HepG2 (cell line): ENCODE measurements around the gene KRCC1. TPM values are rescaled to one million over a fixed set of nuclear protein-coding genes. Genes with fewer than 3 reads are reported as not detected.
A peak's percentile ranks its signal among the peaks of the same experiment; 100 is the strongest.

Source experiments
- ATAC-seq: fragments of 200-7000 bp; cut with Tn5 transposase; 3 replicates; pipeline ENCODE4 v1.9.1; 2020; ENCODE audit warnings: mild to moderate bottlenecking, moderate library complexity
- BruUV-seq: library from RNA; stranded (reverse); fragments of 400-500 nt; replicated peaks from 2 replicates; lab custom pipeline; 2021; lab: Mats Ljungman, UMichigan
- CTCF ChIA-PET: fragments of 300-600 bp; formaldehyde crosslinking; extraction: SDS; loops from one replicate; lab custom pipeline; 2021; ENCODE audit warnings: low total read pairs, inconsistent platforms, low intra/inter-chr PET ratio; lab: Yijun Ruan, JAX
- POLR2A ChIA-PET: fragments of 350-600 bp; sonication (Branson Sonifier 250); formaldehyde crosslinking; loops from one replicate; lab custom pipeline; 2020; ENCODE audit warnings: antibody characterized with exemption, inconsistent platforms; lab: Yijun Ruan, JAX
- DNase-seq: peaks from one replicate; pipeline ENCODE4 v3.0.0-alpha.2; 2015; ENCODE audit warnings: low spot score
- FAIRE-seq: peaks from 3 replicates; lab custom pipeline; 2011; peaks lifted over from hg19 to GRCh38; lab: Jason Lieb, UNC
- H2AFZ ChIP-seq: one replicate; pipeline ENCODE4 v1.6.1; 2011; ENCODE audit warnings: low read length, inconsistent platforms
- H3K27ac ChIP-seq: fragments of 300-600 bp; 3 replicates; pipeline ENCODE4 v1.8.0; 2011; ENCODE audit warnings: mixed run types, mild to moderate bottlenecking, mixed read lengths, low read length, inconsistent platforms; ENCODE audit not compliant: insufficient read depth; ENCODE audit errors: extremely low read length
- H3K27me3 ChIP-seq, 2 experiments: fragments of 200-600 bp in 1 of 2; 2 replicates in 1 of 2; 3 replicates in 1 of 2; pipeline versions ENCODE4 v1.6.0 to v1.8.0; 2011; ENCODE audit warnings: low read length in 2 of 2, mild to moderate bottlenecking in 2 of 2, moderate library complexity in 2 of 2, inconsistent platforms in 1 of 2; ENCODE audit not compliant: insufficient read depth in 2 of 2, control insufficient read depth in 1 of 2
- H3K36me3 ChIP-seq, 2 experiments: fragments of 200-600 bp in 1 of 2; replicated peaks in 1 of 2; 2 replicates in 1 of 2; 3 replicates in 1 of 2; pipeline versions ENCODE4 v1.5.1 to v1.8.0; 2011; ENCODE audit warnings: low read length in 2 of 2, inconsistent platforms in 1 of 2; ENCODE audit not compliant: insufficient read depth in 2 of 2, control insufficient read depth in 1 of 2
- H3K4me1 ChIP-seq: 2 replicates; pipeline ENCODE4 v1.5.1; 2012; ENCODE audit warnings: low read length, inconsistent platforms; ENCODE audit not compliant: insufficient read depth
- H3K4me2 ChIP-seq: 2 replicates; pipeline ENCODE4 v1.6.0; 2011; ENCODE audit warnings: low read depth, low read length, inconsistent platforms
- H3K4me3 ChIP-seq, 3 experiments: fragments of 200-600 bp in 1 of 3; sonication (generic), shearing (Covaris generic) in 1 of 3; replicated peaks in 1 of 3; 2 replicates each; pipeline ENCODE4 v1.5.1; 2011 to 2016; ENCODE audit warnings: low read length in 3 of 3, inconsistent platforms in 2 of 3, low read depth in 2 of 3, mild to moderate bottlenecking in 2 of 3, control low read depth in 1 of 3, mixed read lengths in 1 of 3; ENCODE audit not compliant: insufficient read depth in 1 of 3
- H3K79me2 ChIP-seq: one replicate; pipeline ENCODE4 v1.6.1; 2011; ENCODE audit warnings: low read length, inconsistent platforms; ENCODE audit not compliant: insufficient read depth
- H3K9ac ChIP-seq: 2 replicates; pipeline ENCODE4 v1.6.0; 2011; ENCODE audit warnings: mild to moderate bottlenecking, low read depth, low read length, inconsistent platforms; ENCODE audit not compliant: insufficient read depth
- H3K9me3 ChIP-seq: 2 replicates; pipeline ENCODE4 v1.5.1; 2012; ENCODE audit warnings: mild to moderate bottlenecking, low read length
- H4K20me1 ChIP-seq: 2 replicates; pipeline ENCODE4 v1.6.0; 2011; ENCODE audit warnings: inconsistent platforms, mild to moderate bottlenecking, low read length, moderate library complexity; ENCODE audit not compliant: insufficient read depth
- BHLHE40 ChIP-seq: IDR thresholded peaks from 2 replicates; pipeline ENCODE4 v1.6.1; 2011; ENCODE audit warnings: low read length, improper control_type of control experiment
- ESRRA ChIP-seq: sonication (generic); formaldehyde crosslinking; IDR thresholded peaks from 2 replicates; pipeline ENCODE4 v1.5.1; 2020; ENCODE audit warnings: mild to moderate bottlenecking, low read depth, missing genetic modification reagents
- HMG20A ChIP-seq: IDR thresholded peaks from 2 replicates; pipeline ENCODE4 v1.6.1; 2016; ENCODE audit warnings: borderline replicate concordance
- MAFF ChIP-seq: IDR thresholded peaks from 2 replicates; pipeline ENCODE4 v1.6.1; 2011; ENCODE audit warnings: low read depth, low read length, improper control_type of control experiment
- PAWR ChIP-seq: sonication (generic); formaldehyde crosslinking; IDR thresholded peaks from 2 replicates; pipeline ENCODE4 v1.4.0; 2020; ENCODE audit warnings: missing genetic modification reagents, mild to moderate bottlenecking, borderline replicate concordance
- POLR2A ChIP-seq, 2 experiments: IDR thresholded peaks; 2 replicates each; pipeline ENCODE4 v1.6.1; 2011; ENCODE audit warnings: low read depth in 2 of 2, low read length in 2 of 2, mild to moderate bottlenecking in 1 of 2, moderate library complexity in 1 of 2; ENCODE audit not compliant: insufficient read depth in 1 of 2
- POLR2AphosphoS5 ChIP-seq: IDR thresholded peaks from 2 replicates; pipeline ENCODE4 v1.6.1; 2012; ENCODE audit warnings: low read depth, low read length
- POLR2G ChIP-seq: fragments of 200-400 bp; formaldehyde crosslinking; IDR thresholded peaks from 2 replicates; pipeline ENCODE4 v1.6.1; 2018; ENCODE audit warnings: mild to moderate bottlenecking, low read depth, low read length, moderate library complexity
- RBM22 ChIP-seq: fragments of 200-400 bp; formaldehyde crosslinking; optimal IDR thresholded peaks from 2 replicates; pipeline ENCODE3; 2017; ENCODE audit warnings: mild to moderate bottlenecking, low read length, moderate library complexity
- SP140L ChIP-seq: sonication (generic); formaldehyde crosslinking; IDR thresholded peaks from 2 replicates; pipeline ENCODE4 v1.4.0; 2020; ENCODE audit warnings: missing genetic modification reagents, borderline replicate concordance
- SSRP1 ChIP-seq: IDR thresholded peaks from 2 replicates; pipeline ENCODE4 v1.6.1; 2016; ENCODE audit warnings: control low read depth
- TBX3 ChIP-seq: fragments of 450-650 bp; IDR thresholded peaks from 2 replicates; pipeline ENCODE4 v1.6.1; 2017; ENCODE audit warnings: antibody characterized with exemption, mild to moderate bottlenecking, inconsistent platforms, borderline replicate concordance
- ZNF777 ChIP-seq: sonication (generic); formaldehyde crosslinking; IDR thresholded peaks from 2 replicates; pipeline ENCODE4 v1.4.0; 2020; ENCODE audit warnings: missing genetic modification reagents
- WGBS: methylation state at CpG from one replicate; pipeline ENCODE4 v1.1.6; 2017; ENCODE audit warnings: low lambda C conversion rate; 5-methylcytosine and 5-hydroxymethylcytosine counted together
- in situ Hi-C: cut with HindIII; loops from 2 replicates; pipeline ENCODE4 v1.10.0; 2017; ENCODE audit warnings: low pct_unique_long_range_greater_than_20kb; ENCODE audit not compliant: extremely low pct_ligation_motif_present
- intact Hi-C: fragments of 100-400 bp; cut with micrococcal nuclease; formaldehyde crosslinking; loops from one replicate; pipeline ENCODE4 v1.10.0; 2022; ENCODE audit not compliant: unreplicated experiment
- polyA plus RNA-seq, 8 experiments: library from polyadenylated mRNA; depleted of rRNA in 3 of 8; stranded (reverse) in 7 of 8; unstranded in 1 of 8; fragments of >200 nt; fragmentation: Illumina TruSeq in 4 of 8; extraction: Trizol in 4 of 8; gene quantifications; 2 replicates each; pipeline versions ENCODE4 v1.2.1 to v1.2.3, GENCODE V29; 2011 to 2016; ENCODE audit warnings: low read depth in 4 of 8, missing spikeins in 1 of 8, mixed read lengths in 1 of 8; ENCODE audit not compliant: insufficient read depth in 1 of 8
- total RNA-seq, 5 experiments: library from RNA; depleted of rRNA; stranded (reverse); fragments of >200 nt; fragmentation: Illumina TruSeq; extraction: Trizol; gene quantifications; 2 replicates each; pipeline ENCODE4 v1.2.3, GENCODE V29; 2016; ENCODE audit warnings: low read depth in 1 of 5
- TF ChIP-seq, protein P1 (sequence below): sonication (generic); formaldehyde crosslinking; IDR thresholded peaks from 2 replicates; pipeline ENCODE4 v1.9.0; 2022; ENCODE audit warnings: missing genetic modification reagents, mild to moderate bottlenecking, borderline replicate concordance

Gene KRCC1
- total and polyA plus RNA-seq, 2 of the 13 experiments (the other 11 are each of a cell fraction or from before 2014, with no cell fraction given) = 6.5 to 7.7 TPM

DNA sequence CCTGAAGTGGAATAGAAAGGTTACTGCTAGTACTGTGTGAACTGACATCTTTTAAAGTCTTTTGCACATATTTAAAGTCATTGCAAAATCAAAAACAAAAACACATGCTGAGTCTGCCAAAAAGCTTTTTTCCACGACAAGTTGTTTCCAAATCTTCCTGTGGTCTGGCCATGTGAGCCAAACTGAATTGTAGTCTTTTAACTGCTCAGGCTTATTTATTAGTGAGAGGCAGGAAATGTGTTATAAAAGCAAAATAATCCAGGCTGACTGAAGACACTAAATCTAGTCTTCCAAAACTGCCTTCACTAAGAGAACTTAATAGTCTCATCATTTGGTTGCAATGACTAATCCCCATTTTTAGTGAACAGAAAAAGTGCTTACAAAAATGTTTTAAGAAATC lies 2.3 kb downstream of the KRCC1 start:
- H3K4me2 ChIP-seq = peak overlapping the region; percentile 76
- WGBS = 86% methylated on average over 1 of the region's 1 CpG
- H4K20me1 ChIP-seq = no peaks in the 10 kb centered on the region
- H3K4me1 ChIP-seq = peaks cover 60% of the 10 kb centered on the region
- ATAC-seq (no peak), FAIRE-seq (no peak), DNase-seq (no peak)
- H3K27me3 ChIP-seq = no peaks in the 10 kb centered on the region; a peak in 1 of 5 replicates
- ChIA-PET CTCF (no interaction called here), POLR2A (interaction anchor here (0.8 to 3.0 kb wide), 3 partner anchors 31 to 157 kb away, joined by 3 to 16 read pairs (median 3); no protein-coding TSS in a partner anchor)
- 0 out of 2 replicates have a peak overlapping the region, but pooled peaks have one; percentile 97 for H3K9ac ChIP-seq
- H2AFZ ChIP-seq = no peak overlapping the region
- no peaks in the 10 kb centered on the region for H3K9me3 ChIP-seq
- 0 out of 2 replicates have a peak, but pooled peaks have one; percentile 1 for TF ChIP-seq MAFF
- no peak for TF ChIP-seq SP140L (CRISPR knock-in tag)
- BruUV-seq = no TSS peak
- H3K36me3 ChIP-seq = 0 out of 5 replicates have a peak, but pooled peaks cover 0 to 1% of the 10 kb centered on the region in 2 experiments
- in situ Hi-C loops (loop anchor here (25.0 kb wide), 1 partner anchor 409 kb away; the partner anchor contains the start of gene FOXI3), intact Hi-C loops (no loop called here)
- H3K4me3 ChIP-seq = peak overlapping the region in 2 of 3 experiments; percentile 96 to 97; a peak in 2 of 6 replicates
- peaks cover 24% of the 10 kb centered on the region for H3K79me2 ChIP-seq
- H3K27ac ChIP-seq = no peak overlapping the region

DNA sequence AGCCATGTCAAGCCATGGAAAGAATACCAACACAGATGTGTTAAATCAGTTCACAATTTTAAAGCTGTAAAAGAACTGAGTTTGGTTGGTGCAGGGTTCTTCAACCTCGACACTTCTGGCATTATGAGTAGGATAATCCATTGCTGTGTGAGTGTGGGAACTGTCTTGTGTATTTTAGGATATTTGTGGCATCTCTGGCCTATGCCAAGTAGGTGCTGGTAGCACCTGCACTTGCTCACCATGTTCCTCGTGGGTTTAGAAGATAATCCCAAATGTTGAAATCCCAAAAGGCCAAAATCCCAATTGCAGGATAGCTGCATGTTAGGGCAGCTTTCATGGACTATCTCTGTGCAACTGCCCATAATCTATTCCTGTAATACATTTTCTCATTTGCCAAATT lies 3.8 kb downstream of the KRCC1 start:
- no TSS peak for BruUV-seq
- peaks cover 45% of the 10 kb centered on the region for H3K4me1 ChIP-seq

More for the DNA sequence above, 3.8 kb downstream of the KRCC1 start:
- Histone ChIP-seq H3K4me2 (no peak overlapping the region), H3K27ac (no peak overlapping the region), H3K79me2 (peaks cover 24% of the 10 kb centered on the region), H3K4me3 (no peak overlapping the region), H3K36me3 (0 out of 5 replicates have a peak, but pooled peaks cover 0 to 1% of the 10 kb centered on the region in 2 experiments), H3K9me3 (no peaks in the 10 kb centered on the region), H4K20me1 (no peaks in the 10 kb centered on the region), H2AFZ (no peak overlapping the region), H3K9ac (no peak overlapping the region), H3K27me3 (no peaks in the 10 kb centered on the region; a peak in 1 of 5 replicates)
- ChIA-PET POLR2A (no interaction called here), CTCF (no interaction called here)
- 94% methylated on average over 2 of the region's 2 CpGs for WGBS
- intact Hi-C loops = no loop called here
- DNase-seq = no peak
- TF ChIP-seq POLR2AphosphoS5 = 0 out of 2 replicates have a peak, but pooled peaks have one; percentile 30
- TF ChIP-seq ZNF777 (CRISPR knock-in tag) = no peak
- peak; percentile 91 for TF ChIP-seq RBM22
- TF ChIP-seq POLR2G = peak; percentile 67
- TF ChIP-seq POLR2A (IDR thresholded peaks at IDR 0.05; ENCODE audit: insufficient read depth in 1 of 2, low read depth in 2 of 2, low read length in 2 of 2) = peak in 1 of 2 experiments; percentile 59; a peak in 2 of 4 replicates
- no peak for TF ChIP-seq TBX3
- no peak for TF ChIP-seq BHLHE40
- TF ChIP-seq HMG20A = no peak
- TF ChIP-seq PAWR (CRISPR knock-in tag) = no peak
- TF ChIP-seq SSRP1 (CRISPR knock-in tag) = peak; percentile 56; the same call in 1 of the 2 replicates
- no peak for TF ChIP-seq ESRRA
- TF ChIP-seq, protein P1, sequence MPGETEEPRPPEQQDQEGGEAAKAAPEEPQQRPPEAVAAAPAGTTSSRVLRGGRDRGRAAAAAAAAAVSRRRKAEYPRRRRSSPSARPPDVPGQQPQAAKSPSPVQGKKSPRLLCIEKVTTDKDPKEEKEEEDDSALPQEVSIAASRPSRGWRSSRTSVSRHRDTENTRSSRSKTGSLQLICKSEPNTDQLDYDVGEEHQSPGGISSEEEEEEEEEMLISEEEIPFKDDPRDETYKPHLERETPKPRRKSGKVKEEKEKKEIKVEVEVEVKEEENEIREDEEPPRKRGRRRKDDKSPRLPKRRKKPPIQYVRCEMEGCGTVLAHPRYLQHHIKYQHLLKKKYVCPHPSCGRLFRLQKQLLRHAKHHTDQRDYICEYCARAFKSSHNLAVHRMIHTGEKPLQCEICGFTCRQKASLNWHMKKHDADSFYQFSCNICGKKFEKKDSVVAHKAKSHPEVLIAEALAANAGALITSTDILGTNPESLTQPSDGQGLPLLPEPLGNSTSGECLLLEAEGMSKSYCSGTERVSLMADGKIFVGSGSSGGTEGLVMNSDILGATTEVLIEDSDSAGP (CRISPR knock-in tag) = no peak
- in situ Hi-C loops = loop anchor here (25.0 kb wide), 1 partner anchor 411 kb away; the partner anchor contains the start of gene FOXI3
- FAIRE-seq = no peak
- no peak for ATAC-seq
